ENCODE results near the gene LRRC45. TPM values are rescaled to one million over a fixed set of nuclear protein-coding genes. Genes with fewer than 3 reads are reported as not detected.

Gene LRRC45
- total and polyA plus RNA-seq, 2 donors (not counting 1 experiment from before 2014, with no cell fraction given), result 2.3 to 9.9 TPM

DNA sequence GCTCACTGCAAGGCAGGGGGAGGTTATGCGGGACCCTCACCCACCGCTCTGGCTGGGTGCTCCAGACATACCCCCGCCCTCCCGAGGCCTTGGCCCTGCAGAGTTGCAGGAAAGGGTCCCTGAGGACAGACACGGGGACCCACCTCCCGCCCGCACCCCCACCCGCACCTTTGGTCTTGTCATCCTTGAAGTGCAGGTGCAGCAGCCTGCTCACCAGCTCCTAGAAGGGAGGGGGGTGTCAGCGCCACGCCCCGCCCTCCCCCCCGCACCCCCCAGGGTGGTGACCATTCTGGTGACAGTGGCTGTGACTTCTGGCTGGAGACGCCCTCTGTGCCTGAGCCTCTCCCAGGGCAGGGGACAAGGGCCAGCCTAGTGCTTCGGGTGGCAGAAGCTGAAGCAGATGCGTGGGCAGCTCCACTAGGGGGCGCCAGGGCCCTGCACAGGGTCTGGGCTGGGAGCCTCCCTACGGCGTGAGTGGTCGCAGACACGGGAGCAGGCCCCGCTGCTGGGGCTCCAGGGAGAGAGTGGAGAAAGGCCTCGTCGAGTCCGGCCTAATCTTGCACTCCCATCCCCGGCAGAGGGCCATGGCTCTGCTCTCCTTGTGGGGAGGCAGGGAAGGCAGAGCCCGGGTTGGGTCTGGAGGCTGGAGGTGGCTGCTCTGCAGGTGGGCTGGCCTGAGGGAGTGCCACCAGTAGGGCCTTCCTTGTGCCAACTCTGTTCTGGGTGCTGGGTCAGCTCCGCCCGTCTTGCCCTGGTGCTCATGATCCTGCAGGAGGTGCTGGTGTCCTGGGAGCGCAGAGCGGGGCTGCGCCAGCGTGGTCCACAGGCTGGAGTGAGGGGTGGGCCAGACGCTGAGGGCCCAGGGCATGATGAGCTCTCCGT lies 3.2 kb upstream of the LRRC45 start:
- H3K4me3 ChIP-seq (replicated peaks in 1 of 4; ENCODE audit: control extremely low read depth in 1 of 4, insufficient read depth in 1 of 4, low read depth in 3 of 4, low read length in 4 of 4), result no peak overlapping the region
- peaks cover 4% of the 10 kb centered on the region for H3K36me3 ChIP-seq (ENCODE audit: control insufficient read depth, insufficient read depth, low read length)
- peaks cover 13% of the 10 kb centered on the region for H3K4me1 ChIP-seq (ENCODE audit: control insufficient read depth, extremely low read depth, insufficient read depth, low read length)
- H3K9ac ChIP-seq (ENCODE audit: insufficient read depth, low read length), result no peak overlapping the region
- H2AFZ ChIP-seq (ENCODE audit: low read length), result no peak overlapping the region
- no peaks in the 10 kb centered on the region for H3K27me3 ChIP-seq (ENCODE audit: control insufficient read depth, insufficient read depth, low read length)
- TF ChIP-seq, protein P1, sequence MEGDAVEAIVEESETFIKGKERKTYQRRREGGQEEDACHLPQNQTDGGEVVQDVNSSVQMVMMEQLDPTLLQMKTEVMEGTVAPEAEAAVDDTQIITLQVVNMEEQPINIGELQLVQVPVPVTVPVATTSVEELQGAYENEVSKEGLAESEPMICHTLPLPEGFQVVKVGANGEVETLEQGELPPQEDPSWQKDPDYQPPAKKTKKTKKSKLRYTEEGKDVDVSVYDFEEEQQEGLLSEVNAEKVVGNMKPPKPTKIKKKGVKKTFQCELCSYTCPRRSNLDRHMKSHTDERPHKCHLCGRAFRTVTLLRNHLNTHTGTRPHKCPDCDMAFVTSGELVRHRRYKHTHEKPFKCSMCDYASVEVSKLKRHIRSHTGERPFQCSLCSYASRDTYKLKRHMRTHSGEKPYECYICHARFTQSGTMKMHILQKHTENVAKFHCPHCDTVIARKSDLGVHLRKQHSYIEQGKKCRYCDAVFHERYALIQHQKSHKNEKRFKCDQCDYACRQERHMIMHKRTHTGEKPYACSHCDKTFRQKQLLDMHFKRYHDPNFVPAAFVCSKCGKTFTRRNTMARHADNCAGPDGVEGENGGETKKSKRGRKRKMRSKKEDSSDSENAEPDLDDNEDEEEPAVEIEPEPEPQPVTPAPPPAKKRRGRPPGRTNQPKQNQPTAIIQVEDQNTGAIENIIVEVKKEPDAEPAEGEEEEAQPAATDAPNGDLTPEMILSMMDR (conservative IDR thresholded peaks at IDR 0.05 in 1 of 2, IDR thresholded peaks at IDR 0.05 in 1 of 2; ENCODE audit: low read depth in 1 of 2, low read length in 2 of 2), result peak; percentile 54 to 72
- TF ChIP-seq EZH2 (IDR thresholded peaks at IDR 0.05; ENCODE audit: low read length, missing control alignments), result no peak
- peaks cover 7% of the 10 kb centered on the region for H3K79me2 ChIP-seq (ENCODE audit: control insufficient read depth, insufficient read depth, low read length)
- no peak overlapping the region for H3K4me2 ChIP-seq (ENCODE audit: extremely low read depth, insufficient read depth, low read length)
- H4K20me1 ChIP-seq (ENCODE audit: control insufficient read depth, extremely low read depth, insufficient read depth, low read length), result no peaks in the 10 kb centered on the region
- H3K27ac ChIP-seq (ENCODE audit: insufficient read depth, low read length), result no peak overlapping the region
- DNase-seq (ENCODE audit: low read depth in 2 of 2), result peak; percentile 15 to 26
- H3K9me3 ChIP-seq (ENCODE audit: control insufficient read depth, insufficient read depth, low read depth, low read length), result no peaks in the 10 kb centered on the region

DNA sequence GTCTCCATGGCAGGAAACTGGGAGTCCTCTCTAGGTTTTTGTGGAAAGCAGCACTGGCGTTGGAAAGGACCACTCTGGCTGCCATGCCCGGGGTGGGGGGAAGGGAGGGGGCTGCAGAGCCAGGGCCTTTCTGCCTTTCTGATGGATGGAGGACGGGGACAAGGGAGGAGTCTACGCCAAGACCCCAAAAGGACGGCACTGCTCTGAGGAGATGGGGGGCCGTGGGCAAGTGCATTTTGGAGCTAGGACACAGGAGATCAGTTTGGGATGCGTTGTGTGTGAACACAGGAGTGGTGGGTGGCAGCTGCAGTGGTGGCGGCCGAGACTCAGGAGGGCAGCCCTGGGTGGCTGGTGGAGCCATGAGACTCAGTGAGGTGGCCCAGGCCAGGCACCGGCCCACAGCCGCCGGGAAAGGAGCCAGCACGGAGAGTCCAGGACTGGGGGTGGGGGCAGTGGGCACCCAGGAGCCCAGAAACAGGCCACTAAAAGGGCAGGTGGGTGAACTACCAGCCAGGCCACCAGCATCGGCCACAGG lies 2.5 kb upstream of the LRRC45 start:
- peak overlapping the region; percentile 25 for H3K4me2 ChIP-seq (ENCODE audit: extremely low read depth, insufficient read depth, low read length)
- H4K20me1 ChIP-seq (ENCODE audit: control insufficient read depth, extremely low read depth, insufficient read depth, low read length), result no peaks in the 10 kb centered on the region
- no peak for TF ChIP-seq EZH2 (IDR thresholded peaks at IDR 0.05; ENCODE audit: low read length, missing control alignments)
- TF ChIP-seq, protein P1 (conservative IDR thresholded peaks at IDR 0.05 in 1 of 2, IDR thresholded peaks at IDR 0.05 in 1 of 2; ENCODE audit: low read depth in 1 of 2, low read length in 2 of 2), result no peak
- H3K79me2 ChIP-seq (ENCODE audit: control insufficient read depth, insufficient read depth, low read length), result peaks cover 7% of the 10 kb centered on the region
- H3K9ac ChIP-seq (ENCODE audit: insufficient read depth, low read length), result no peak overlapping the region
- H2AFZ ChIP-seq (ENCODE audit: low read length), result no peak overlapping the region
- DNase-seq (ENCODE audit: low read depth in 2 of 2), result no peak
- H3K36me3 ChIP-seq (ENCODE audit: control insufficient read depth, insufficient read depth, low read length), result peaks cover 4% of the 10 kb centered on the region
- no peaks in the 10 kb centered on the region for H3K9me3 ChIP-seq (ENCODE audit: control insufficient read depth, insufficient read depth, low read depth, low read length)
- H3K4me1 ChIP-seq (ENCODE audit: control insufficient read depth, extremely low read depth, insufficient read depth, low read length), result peaks cover 13% of the 10 kb centered on the region
- H3K27ac ChIP-seq (ENCODE audit: insufficient read depth, low read length), result no peak overlapping the region
- H3K4me3 ChIP-seq (replicated peaks in 1 of 4; ENCODE audit: control extremely low read depth in 1 of 4, insufficient read depth in 1 of 4, low read depth in 3 of 4, low read length in 4 of 4), result no peak overlapping the region
- H3K27me3 ChIP-seq (ENCODE audit: control insufficient read depth, insufficient read depth, low read length), result no peaks in the 10 kb centered on the region

DNA sequence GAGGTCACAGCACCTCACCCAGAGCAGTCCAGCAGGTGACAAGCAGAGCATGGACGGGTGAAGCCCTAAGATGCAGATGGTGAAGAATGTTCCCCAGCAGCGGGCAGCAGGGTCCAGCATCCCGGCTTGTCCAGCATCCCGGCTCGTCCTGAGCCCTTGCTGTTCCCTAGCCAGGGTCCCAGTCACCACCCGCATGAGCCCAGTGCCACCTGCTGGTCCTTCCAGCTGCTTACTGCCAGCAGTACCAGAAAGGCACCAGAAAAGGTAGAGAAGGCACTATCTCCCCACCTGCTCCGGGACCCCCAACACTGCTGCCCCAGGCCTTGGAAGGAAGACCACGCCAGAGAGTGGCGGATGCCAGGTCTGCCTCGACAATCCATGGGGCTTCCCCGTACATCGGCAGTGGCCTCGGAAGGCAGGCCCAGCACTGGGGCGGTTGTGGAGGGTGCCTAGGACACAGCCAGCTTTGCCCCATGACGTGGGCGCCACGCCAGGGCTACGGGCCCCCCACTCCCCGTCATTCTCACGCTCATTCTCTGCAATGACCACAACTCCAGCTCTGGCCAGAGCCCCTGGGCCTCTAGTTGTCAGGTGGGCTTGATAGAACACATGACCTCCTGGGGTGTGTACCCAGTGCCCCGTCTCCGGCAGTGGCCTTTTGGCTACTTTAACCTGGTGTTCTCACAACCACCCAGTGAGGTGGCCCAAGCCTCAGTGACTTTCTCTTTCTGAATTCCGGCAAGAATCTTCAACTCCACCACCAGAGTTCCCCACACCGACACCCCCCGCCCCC lies 1.8 kb upstream of the LRRC45 start:
- peak overlapping the region; percentile 21 for H3K9ac ChIP-seq (ENCODE audit: insufficient read depth, low read length)
- H3K27ac ChIP-seq (ENCODE audit: insufficient read depth, low read length), result peak overlapping the region; percentile 68
- H3K4me2 ChIP-seq (ENCODE audit: extremely low read depth, insufficient read depth, low read length), result peak overlapping the region; percentile 89
- H2AFZ ChIP-seq (ENCODE audit: low read length), result no peak overlapping the region
- DNase-seq (ENCODE audit: low read depth in 2 of 2), result peak; percentile 63 to 84
- no peak for TF ChIP-seq EZH2 (IDR thresholded peaks at IDR 0.05; ENCODE audit: low read length, missing control alignments)
- TF ChIP-seq, protein P1 (conservative IDR thresholded peaks at IDR 0.05 in 1 of 2, IDR thresholded peaks at IDR 0.05 in 1 of 2; ENCODE audit: low read depth in 1 of 2, low read length in 2 of 2), result peak; percentile 70 to 89
- H3K27me3 ChIP-seq (ENCODE audit: control insufficient read depth, insufficient read depth, low read length), result no peaks in the 10 kb centered on the region
- H4K20me1 ChIP-seq (ENCODE audit: control insufficient read depth, extremely low read depth, insufficient read depth, low read length), result no peaks in the 10 kb centered on the region
- peaks cover 13% of the 10 kb centered on the region for H3K4me1 ChIP-seq (ENCODE audit: control insufficient read depth, extremely low read depth, insufficient read depth, low read length)
- H3K36me3 ChIP-seq (ENCODE audit: control insufficient read depth, insufficient read depth, low read length), result peaks cover 4% of the 10 kb centered on the region
- no peaks in the 10 kb centered on the region for H3K9me3 ChIP-seq (ENCODE audit: control insufficient read depth, insufficient read depth, low read depth, low read length)
- peaks cover 7% of the 10 kb centered on the region for H3K79me2 ChIP-seq (ENCODE audit: control insufficient read depth, insufficient read depth, low read length)
- H3K4me3 ChIP-seq (replicated peaks in 1 of 4; ENCODE audit: control extremely low read depth in 1 of 4, insufficient read depth in 1 of 4, low read depth in 3 of 4, low read length in 4 of 4), result peak overlapping the region; percentile 62 to 94 (median 74)
